ENCODE results near the gene CLDN11. TPM values are rescaled to one million over a fixed set of nuclear protein-coding genes. Genes with fewer than 3 reads are reported as not detected.

Gene CLDN11
- total RNA-seq, 1 donor from 2014 or later, result 11.7 TPM

- Histone ChIP-seq H3K36me3 (no peaks in the 10 kb centered on the region), H3K27me3 (no peaks in the 10 kb centered on the region), H3K4me1 (no peaks in the 10 kb centered on the region), H3K9me3 (no peaks in the 10 kb centered on the region), H3K4me3 (no peak overlapping the region), H3K27ac (no peak overlapping the region)
- TF ChIP-seq CTCF (IDR thresholded peaks at IDR 0.05), result no peak
- intact Hi-C loops (cut with DNase I), result no loop called here
- ATAC-seq (no peak), DNase-seq (no peak)
These were observed 54.7 kb downstream of the CLDN11 start for GRCh38 chr3:170473358-170473757.

- Histone ChIP-seq H3K27ac (no peak overlapping the region), H3K4me3 (no peak overlapping the region), H3K9me3 (no peaks in the 10 kb centered on the region), H3K36me3 (no peaks in the 10 kb centered on the region), H3K4me1 (no peaks in the 10 kb centered on the region), H3K27me3 (no peaks in the 10 kb centered on the region)
- ATAC-seq (no peak), DNase-seq (no peak)
- no peak for TF ChIP-seq CTCF (IDR thresholded peaks at IDR 0.05)
- intact Hi-C loops (cut with DNase I), result no loop called here
These were observed 56.5 kb downstream of the CLDN11 start for GRCh38 chr3:170475092-170475685.

GRCh38 chr3:170476291-170476690 lies 57.6 kb downstream of the CLDN11 start:
- Histone ChIP-seq H3K27me3 (no peaks in the 10 kb centered on the region), H3K36me3 (no peaks in the 10 kb centered on the region), H3K4me1 (no peaks in the 10 kb centered on the region), H3K4me3 (no peak overlapping the region), H3K27ac (no peak overlapping the region), H3K9me3 (no peaks in the 10 kb centered on the region)
- TF ChIP-seq CTCF (IDR thresholded peaks at IDR 0.05), result no peak
- no peak for DNase-seq
- intact Hi-C loops (cut with DNase I), result no loop called here
- ATAC-seq, result no peak

- no peak for DNase-seq
- no peak overlapping the region for H3K27ac ChIP-seq
- no peaks in the 10 kb centered on the region for H3K9me3 ChIP-seq
- TF ChIP-seq CTCF (IDR thresholded peaks at IDR 0.05), result no peak
- intact Hi-C loops (cut with DNase I), result no loop called here
- no peaks in the 10 kb centered on the region for H3K4me1 ChIP-seq
- ATAC-seq, result no peak
- H3K4me3 ChIP-seq, result no peak overlapping the region
- H3K27me3 ChIP-seq, result no peaks in the 10 kb centered on the region
- no peaks in the 10 kb centered on the region for H3K36me3 ChIP-seq
These were observed 58.7 kb downstream of the CLDN11 start for GRCh38 chr3:170477395-170477794.

GRCh38 chr3:170480111-170480510 lies 61.4 kb downstream of the CLDN11 start:
- H3K27me3 ChIP-seq, result no peaks in the 10 kb centered on the region
- intact Hi-C loops (cut with DNase I), result no loop called here
- no peaks in the 10 kb centered on the region for H3K36me3 ChIP-seq
- ATAC-seq (no peak), DNase-seq (no peak)
- no peak overlapping the region for H3K27ac ChIP-seq
- no peaks in the 10 kb centered on the region for H3K9me3 ChIP-seq
- no peak overlapping the region for H3K4me3 ChIP-seq
- no peaks in the 10 kb centered on the region for H3K4me1 ChIP-seq
- TF ChIP-seq CTCF (IDR thresholded peaks at IDR 0.05), result no peak

- Histone ChIP-seq H3K27ac (no peak overlapping the region), H3K36me3 (no peaks in the 10 kb centered on the region), H3K4me1 (no peaks in the 10 kb centered on the region), H3K27me3 (no peaks in the 10 kb centered on the region), H3K4me3 (no peak overlapping the region), H3K9me3 (no peaks in the 10 kb centered on the region)
- no peak for TF ChIP-seq CTCF (IDR thresholded peaks at IDR 0.05)
- no peak for ATAC-seq
- intact Hi-C loops (cut with DNase I), result no loop called here
- DNase-seq, result no peak
These were observed 63.5 kb downstream of the CLDN11 start for GRCh38 chr3:170482199-170482598.

Measured in upper lobe of right lung (tissue), 1 donor.